WTC11 (cell line): Measurements from ENCODE around the gene GCK. TPM values are rescaled to one million over a fixed set of nuclear protein-coding genes. Genes with fewer than 3 reads are reported as not detected.

ENCODE experiments used
- ATAC-seq: fragments of 200-7000 bp; cut with Tn5 transposase; 2 replicates; pipeline ENCODE4 v1.10.0; 2021; ENCODE audit warnings: mild to moderate bottlenecking, moderate library complexity
- CTCF ChIA-PET: fragments of 300-600 bp; sonication (Branson Sonifier 250); formaldehyde crosslinking; loops from one replicate; lab custom pipeline; 2021; ENCODE audit warnings: antibody characterized with exemption; lab: Charles Lee
- POLR2A ChIA-PET: fragments of 350-600 bp; sonication (Branson Sonifier 250); formaldehyde crosslinking; loops from one replicate; lab custom pipeline; 2021; ENCODE audit warnings: antibody characterized with exemption; lab: Charles Lee
- DNase-seq: peaks from one replicate; pipeline ENCODE4 v3.0.0; 2021; ENCODE audit warnings: low spot score
- H3K27ac Mint-ChIP-seq: 2 replicates; pipeline ENCODE4 v1.8.0; 2021; ENCODE audit warnings: mixed read lengths
- H3K27me3 Mint-ChIP-seq: 2 replicates; pipeline ENCODE4 v1.8.0; 2021; ENCODE audit warnings: low read depth, mild to moderate bottlenecking, moderate library complexity, mixed read lengths
- H3K36me3 Mint-ChIP-seq: 2 replicates; pipeline ENCODE4 v1.8.0; 2021; ENCODE audit warnings: mixed read lengths
- H3K4me1 Mint-ChIP-seq: 2 replicates; pipeline ENCODE4 v1.8.0; 2022; ENCODE audit warnings: mixed read lengths
- H3K4me3 Mint-ChIP-seq: 2 replicates; pipeline ENCODE4 v1.8.0; 2021; ENCODE audit warnings: mild to moderate bottlenecking, moderate library complexity, mixed read lengths
- H3K9me3 Mint-ChIP-seq: 2 replicates; pipeline ENCODE4 v1.8.0; 2021; ENCODE audit warnings: mixed read lengths
- CREM ChIP-seq: sonication (generic); formaldehyde crosslinking; IDR thresholded peaks from 2 replicates; pipeline ENCODE4 v1.8.1; 2022; ENCODE audit warnings: mild to moderate bottlenecking, missing genetic modification reagents, moderate library complexity
- EMX1 ChIP-seq: fragments of 250-450 bp; sonication (Bioruptor Pico); IDR thresholded peaks from 2 replicates; pipeline ENCODE4 v1.8.0; 2021; ENCODE audit warnings: mild to moderate bottlenecking
- FOXJ3 ChIP-seq: sonication (generic); formaldehyde crosslinking; IDR thresholded peaks from 2 replicates; pipeline ENCODE4 v1.9.0; 2021; ENCODE audit warnings: missing genetic modification reagents, mild to moderate bottlenecking, borderline replicate concordance
- FOXK1 ChIP-seq: sonication (generic); formaldehyde crosslinking; IDR thresholded peaks from 2 replicates; pipeline ENCODE4 v1.8.0; 2022; ENCODE audit warnings: mild to moderate bottlenecking, moderate library complexity, missing genetic modification reagents
- GTF2I ChIP-seq: fragments of 250-450 bp; sonication (Bioruptor Pico); conservative IDR thresholded peaks from 2 replicates; pipeline ENCODE4 v1.4.0; 2021; ENCODE audit warnings: mild to moderate bottlenecking
- HMGA2 ChIP-seq: fragments of 250-450 bp; sonication (Bioruptor Pico); IDR thresholded peaks from 2 replicates; pipeline ENCODE4 v1.4.0; 2021; ENCODE audit warnings: mild to moderate bottlenecking, moderate library complexity
- JUN ChIP-seq: sonication (generic); formaldehyde crosslinking; IDR thresholded peaks from 2 replicates; pipeline ENCODE4 v1.8.0; 2023; ENCODE audit warnings: mild to moderate bottlenecking, missing genetic modification reagents
- KAT7 ChIP-seq: sonication (generic); formaldehyde crosslinking; IDR thresholded peaks from 2 replicates; pipeline ENCODE4 v1.8.1; 2023; ENCODE audit warnings: missing genetic modification reagents, mild to moderate bottlenecking, borderline replicate concordance
- PRRX2 ChIP-seq: fragments of 250-450 bp; sonication (Bioruptor Pico); IDR thresholded peaks from 2 replicates; pipeline ENCODE4 v1.8.0; 2021; ENCODE audit warnings: mild to moderate bottlenecking
- RORB ChIP-seq: fragments of 250-450 bp; sonication (Bioruptor Pico); IDR thresholded peaks from 2 replicates; pipeline ENCODE4 v1.9.0; 2021; ENCODE audit warnings: mild to moderate bottlenecking
- SOX15 ChIP-seq: fragments of 250-450 bp; sonication (Bioruptor Pico); IDR thresholded peaks from 2 replicates; pipeline ENCODE4 v1.9.0; 2021; ENCODE audit warnings: mild to moderate bottlenecking
- SP1 ChIP-seq: sonication (generic); formaldehyde crosslinking; conservative IDR thresholded peaks from 2 replicates; pipeline ENCODE4 v1.8.1; 2022; ENCODE audit warnings: missing genetic modification reagents
- ZNF121 ChIP-seq: sonication (generic); formaldehyde crosslinking; IDR thresholded peaks from 2 replicates; pipeline ENCODE4 v1.8.0; 2023; ENCODE audit warnings: missing genetic modification reagents
- total RNA-seq: library from RNA; stranded (reverse); gene quantifications from 3 replicates; pipeline ENCODE4 v1.2.3, GENCODE V29; 2021
- TF ChIP-seq, protein P1 (sequence below): sonication (generic); formaldehyde crosslinking; conservative IDR thresholded peaks from 2 replicates; pipeline ENCODE4 v1.8.1; 2023; ENCODE audit warnings: mild to moderate bottlenecking, low read depth, missing genetic modification reagents, moderate library complexity
- TF ChIP-seq, protein P2 (sequence below): fragments of 250-450 bp; sonication (Bioruptor Pico); conservative IDR thresholded peaks from 2 replicates; pipeline ENCODE4 v1.9.0; 2021; ENCODE audit warnings: mild to moderate bottlenecking
- TF ChIP-seq, protein P3 (sequence below): sonication (generic); formaldehyde crosslinking; IDR thresholded peaks from 2 replicates; pipeline ENCODE4 v1.8.1; 2023; ENCODE audit warnings: mild to moderate bottlenecking, missing genetic modification reagents
- TF ChIP-seq, protein P4 (sequence below): sonication (generic); formaldehyde crosslinking; IDR thresholded peaks from 2 replicates; pipeline ENCODE4 v1.8.1; 2023; ENCODE audit warnings: mild to moderate bottlenecking, missing genetic modification reagents, moderate library complexity
- TF ChIP-seq, protein P5 (sequence below): sonication (generic); formaldehyde crosslinking; IDR thresholded peaks from 2 replicates; pipeline ENCODE4 v1.8.0; 2022; ENCODE audit warnings: mild to moderate bottlenecking, missing genetic modification reagents

GCK gene
- total RNA-seq, 1 experiment from 2014 or later = 3.3 TPM

DNA sequence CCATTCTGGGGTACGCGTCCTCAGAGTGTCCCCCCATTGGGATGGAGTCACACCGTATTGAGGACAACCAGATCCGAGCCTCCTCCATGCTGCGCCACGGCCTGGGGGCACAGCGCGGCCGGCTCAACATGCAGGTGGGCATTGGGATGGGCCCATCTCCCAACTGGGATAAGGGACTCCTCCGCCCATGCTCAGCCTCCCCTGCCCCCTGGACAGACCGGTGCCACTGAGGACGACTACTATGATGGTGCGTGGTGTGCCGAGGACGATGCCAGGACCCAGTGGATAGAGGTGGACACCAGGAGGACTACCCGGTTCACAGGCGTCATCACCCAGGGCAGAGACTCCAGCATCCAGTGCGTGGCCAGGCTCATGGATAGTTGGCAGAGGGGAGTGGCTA, 79.2 kb downstream of the GCK start (continued):
- TF ChIP-seq ZNF121 (no peak), RORB (CRISPR knock-in tag) (no peak), SOX15 (no peak), PRRX2 (no peak), FOXK1 (CRISPR knock-in tag) (no peak), SP1 (CRISPR knock-in tag) (no peak)
- TF ChIP-seq, protein P1, sequence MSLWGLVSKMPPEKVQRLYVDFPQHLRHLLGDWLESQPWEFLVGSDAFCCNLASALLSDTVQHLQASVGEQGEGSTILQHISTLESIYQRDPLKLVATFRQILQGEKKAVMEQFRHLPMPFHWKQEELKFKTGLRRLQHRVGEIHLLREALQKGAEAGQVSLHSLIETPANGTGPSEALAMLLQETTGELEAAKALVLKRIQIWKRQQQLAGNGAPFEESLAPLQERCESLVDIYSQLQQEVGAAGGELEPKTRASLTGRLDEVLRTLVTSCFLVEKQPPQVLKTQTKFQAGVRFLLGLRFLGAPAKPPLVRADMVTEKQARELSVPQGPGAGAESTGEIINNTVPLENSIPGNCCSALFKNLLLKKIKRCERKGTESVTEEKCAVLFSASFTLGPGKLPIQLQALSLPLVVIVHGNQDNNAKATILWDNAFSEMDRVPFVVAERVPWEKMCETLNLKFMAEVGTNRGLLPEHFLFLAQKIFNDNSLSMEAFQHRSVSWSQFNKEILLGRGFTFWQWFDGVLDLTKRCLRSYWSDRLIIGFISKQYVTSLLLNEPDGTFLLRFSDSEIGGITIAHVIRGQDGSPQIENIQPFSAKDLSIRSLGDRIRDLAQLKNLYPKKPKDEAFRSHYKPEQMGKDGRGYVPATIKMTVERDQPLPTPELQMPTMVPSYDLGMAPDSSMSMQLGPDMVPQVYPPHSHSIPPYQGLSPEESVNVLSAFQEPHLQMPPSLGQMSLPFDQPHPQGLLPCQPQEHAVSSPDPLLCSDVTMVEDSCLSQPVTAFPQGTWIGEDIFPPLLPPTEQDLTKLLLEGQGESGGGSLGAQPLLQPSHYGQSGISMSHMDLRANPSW (CRISPR knock-in tag) = no peak
- TF ChIP-seq, protein P2, sequence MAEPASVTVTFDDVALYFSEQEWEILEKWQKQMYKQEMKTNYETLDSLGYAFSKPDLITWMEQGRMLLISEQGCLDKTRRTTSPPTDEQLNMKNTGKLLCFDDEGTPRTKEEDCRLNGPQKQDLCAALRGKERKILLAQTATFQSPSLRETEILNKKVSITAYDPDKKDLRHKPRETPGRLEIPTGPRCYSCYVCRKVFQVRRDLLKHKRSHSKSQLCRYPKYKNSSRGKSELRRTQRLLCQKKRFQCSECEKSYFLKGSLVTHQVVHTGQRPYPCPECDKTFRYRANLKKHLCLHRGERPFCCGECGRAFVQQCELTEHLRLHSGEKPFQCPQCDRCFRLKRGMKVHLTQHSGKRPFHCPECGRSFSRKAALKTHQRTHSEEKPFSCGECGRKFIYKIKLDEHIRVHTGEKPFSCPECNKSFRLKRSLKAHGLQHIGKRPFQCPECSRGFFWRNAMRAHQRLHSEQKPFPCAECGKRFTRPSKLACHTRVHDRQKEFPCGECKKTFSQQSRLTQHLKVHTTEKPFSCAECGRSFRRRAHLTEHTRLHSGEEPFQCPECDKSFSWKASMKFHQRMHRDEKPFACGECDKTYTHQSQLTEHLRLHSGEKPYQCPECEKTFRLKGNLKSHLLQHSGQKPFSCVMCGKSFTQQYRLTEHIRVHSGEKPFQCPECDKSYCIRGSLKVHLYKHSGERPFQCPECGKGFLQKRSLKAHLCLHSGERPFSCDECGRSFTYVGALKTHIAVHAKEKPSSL (CRISPR knock-in tag) = no peak

DNA sequence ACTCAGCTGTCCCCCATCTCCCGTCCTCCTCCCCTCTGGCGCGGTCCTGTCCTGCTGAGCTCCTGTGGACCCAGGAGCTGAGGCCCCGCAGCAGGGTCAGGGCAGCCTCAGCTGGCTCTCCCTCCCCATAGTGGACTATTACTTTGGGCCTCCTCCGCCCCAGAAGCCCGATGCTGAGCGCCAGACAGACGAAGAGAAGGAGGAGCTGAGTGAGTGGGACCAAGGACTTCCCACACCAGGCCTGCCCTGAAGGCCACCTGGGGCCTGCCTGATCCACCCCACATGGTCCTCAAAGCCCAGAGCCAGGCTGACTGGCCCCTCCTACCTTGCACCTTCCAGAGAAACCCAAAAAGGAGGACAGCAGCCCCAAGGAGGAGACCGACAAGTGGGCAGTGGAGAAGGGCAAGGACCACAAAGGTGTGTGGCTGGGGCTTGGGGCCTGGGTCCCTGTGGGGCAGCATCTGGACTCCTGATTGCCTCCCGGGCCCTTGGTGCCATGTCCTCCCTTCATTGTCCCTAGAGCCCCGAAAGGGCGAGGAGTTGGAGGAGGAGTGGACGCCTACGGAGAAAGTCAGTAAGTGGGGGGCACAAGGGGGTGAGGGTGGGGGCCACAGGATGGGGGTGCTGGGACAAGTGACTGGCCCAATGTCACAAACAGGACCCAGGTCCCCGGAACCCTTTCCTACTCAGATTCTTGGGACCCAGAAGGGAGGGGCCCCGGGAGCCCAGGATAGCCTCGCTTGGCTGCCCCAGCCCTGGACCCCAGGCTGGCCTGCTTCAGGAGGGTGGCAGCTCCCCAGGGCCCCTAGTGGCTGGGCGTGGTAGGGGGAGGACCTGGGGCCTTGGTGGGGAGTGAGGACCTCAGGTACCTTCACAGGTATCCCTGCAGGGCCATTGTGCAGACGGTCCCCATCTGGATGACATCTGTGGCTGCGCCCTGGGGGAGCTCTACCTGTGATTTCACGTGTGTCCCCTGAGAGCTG, 80.2 kb downstream of the GCK start:
- H3K4me1 Mint-ChIP-seq = peaks cover 10% of the 10 kb centered on the region
- DNase-seq (no peak), ATAC-seq (no peak)
- TF ChIP-seq JUN (CRISPR knock-in tag) = no peak
- TF ChIP-seq CREM = no peak
- no peak for TF ChIP-seq GTF2I (CRISPR knock-in tag)
- no peak for TF ChIP-seq RORB (CRISPR knock-in tag)
- TF ChIP-seq SOX15 = no peak
- TF ChIP-seq, protein P3, sequence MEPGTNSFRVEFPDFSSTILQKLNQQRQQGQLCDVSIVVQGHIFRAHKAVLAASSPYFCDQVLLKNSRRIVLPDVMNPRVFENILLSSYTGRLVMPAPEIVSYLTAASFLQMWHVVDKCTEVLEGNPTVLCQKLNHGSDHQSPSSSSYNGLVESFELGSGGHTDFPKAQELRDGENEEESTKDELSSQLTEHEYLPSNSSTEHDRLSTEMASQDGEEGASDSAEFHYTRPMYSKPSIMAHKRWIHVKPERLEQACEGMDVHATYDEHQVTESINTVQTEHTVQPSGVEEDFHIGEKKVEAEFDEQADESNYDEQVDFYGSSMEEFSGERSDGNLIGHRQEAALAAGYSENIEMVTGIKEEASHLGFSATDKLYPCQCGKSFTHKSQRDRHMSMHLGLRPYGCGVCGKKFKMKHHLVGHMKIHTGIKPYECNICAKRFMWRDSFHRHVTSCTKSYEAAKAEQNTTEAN (CRISPR knock-in tag) = no peak
- TF ChIP-seq, protein P4, sequence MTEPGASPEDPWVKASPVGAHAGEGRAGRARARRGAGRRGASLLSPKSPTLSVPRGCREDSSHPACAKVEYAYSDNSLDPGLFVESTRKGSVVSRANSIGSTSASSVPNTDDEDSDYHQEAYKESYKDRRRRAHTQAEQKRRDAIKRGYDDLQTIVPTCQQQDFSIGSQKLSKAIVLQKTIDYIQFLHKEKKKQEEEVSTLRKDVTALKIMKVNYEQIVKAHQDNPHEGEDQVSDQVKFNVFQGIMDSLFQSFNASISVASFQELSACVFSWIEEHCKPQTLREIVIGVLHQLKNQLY (CRISPR knock-in tag) = no peak
- no peak for TF ChIP-seq EMX1 (CRISPR knock-in tag)
- TF ChIP-seq FOXK1 (CRISPR knock-in tag) = no peak
- TF ChIP-seq KAT7 = no peak
- TF ChIP-seq, protein P5, sequence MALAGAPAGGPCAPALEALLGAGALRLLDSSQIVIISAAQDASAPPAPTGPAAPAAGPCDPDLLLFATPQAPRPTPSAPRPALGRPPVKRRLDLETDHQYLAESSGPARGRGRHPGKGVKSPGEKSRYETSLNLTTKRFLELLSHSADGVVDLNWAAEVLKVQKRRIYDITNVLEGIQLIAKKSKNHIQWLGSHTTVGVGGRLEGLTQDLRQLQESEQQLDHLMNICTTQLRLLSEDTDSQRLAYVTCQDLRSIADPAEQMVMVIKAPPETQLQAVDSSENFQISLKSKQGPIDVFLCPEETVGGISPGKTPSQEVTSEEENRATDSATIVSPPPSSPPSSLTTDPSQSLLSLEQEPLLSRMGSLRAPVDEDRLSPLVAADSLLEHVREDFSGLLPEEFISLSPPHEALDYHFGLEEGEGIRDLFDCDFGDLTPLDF (CRISPR knock-in tag) = no peak
- no peak for TF ChIP-seq HMGA2 (CRISPR knock-in tag)
- no peak for TF ChIP-seq FOXJ3 (CRISPR knock-in tag)
- H3K4me3 Mint-ChIP-seq = no peak overlapping the region
- no peak overlapping the region for H3K27ac Mint-ChIP-seq
- peaks cover 4% of the 10 kb centered on the region for H3K36me3 Mint-ChIP-seq
- ChIA-PET CTCF (interaction anchor here (1.3 kb wide), 1 partner anchor 13 kb away, joined by 3 read pairs; no protein-coding TSS in a partner anchor), POLR2A (no interaction called here)
- peaks cover 9% of the 10 kb centered on the region; the same call in 1 of the 2 replicates for H3K27me3 Mint-ChIP-seq
- no peaks in the 10 kb centered on the region for H3K9me3 Mint-ChIP-seq
